Keratinocyte (primary cell): ENCODE measurements around the gene MPZL1.

Experiments
- EZH2 ChIP-seq: IDR thresholded peaks from one replicate; pipeline ENCODE4 v1.6.1; 2012; ENCODE audit warnings: inconsistent platforms, mild to moderate bottlenecking, low read length, moderate library complexity
- TF ChIP-seq, protein P1 (sequence below), 3 experiments: IDR thresholded peaks in 1 of 3; conservative IDR thresholded peaks in 1 of 3; optimal IDR thresholded peaks in 1 of 3; 2 replicates in 2 of 3; 3 replicates in 1 of 3; pipeline versions ENCODE3 to v1.5.1; 2011; ENCODE audit warnings: low read length in 3 of 3, mild to moderate bottlenecking in 3 of 3, moderate library complexity in 2 of 3, control low read depth in 1 of 3, inconsistent platforms in 1 of 3; ENCODE audit not compliant: insufficient read depth in 2 of 3; ENCODE audit errors: extremely low read depth in 1 of 3

DNA sequence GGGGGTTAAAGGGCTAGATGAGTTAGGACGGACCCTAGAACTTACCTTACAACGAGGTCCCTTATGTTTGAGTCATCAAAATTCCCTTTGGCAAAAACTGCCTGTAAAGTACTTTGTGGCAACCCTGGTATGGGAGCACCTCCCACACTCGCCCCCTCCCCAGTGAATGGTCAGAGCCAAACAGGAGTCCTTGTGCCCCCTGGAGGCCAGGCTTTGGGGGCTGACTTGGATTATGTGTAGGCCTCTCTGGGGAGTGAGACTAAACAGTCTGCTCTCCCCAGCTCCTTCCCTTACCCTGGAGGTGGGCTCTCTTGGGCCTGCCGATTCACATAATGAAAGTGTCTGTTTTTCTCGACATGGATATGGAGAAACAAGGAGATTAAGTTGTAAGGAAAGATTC is 110.9 kb downstream of the MPZL1 start:
- no peak for TF ChIP-seq EZH2
- TF ChIP-seq, protein P1, sequence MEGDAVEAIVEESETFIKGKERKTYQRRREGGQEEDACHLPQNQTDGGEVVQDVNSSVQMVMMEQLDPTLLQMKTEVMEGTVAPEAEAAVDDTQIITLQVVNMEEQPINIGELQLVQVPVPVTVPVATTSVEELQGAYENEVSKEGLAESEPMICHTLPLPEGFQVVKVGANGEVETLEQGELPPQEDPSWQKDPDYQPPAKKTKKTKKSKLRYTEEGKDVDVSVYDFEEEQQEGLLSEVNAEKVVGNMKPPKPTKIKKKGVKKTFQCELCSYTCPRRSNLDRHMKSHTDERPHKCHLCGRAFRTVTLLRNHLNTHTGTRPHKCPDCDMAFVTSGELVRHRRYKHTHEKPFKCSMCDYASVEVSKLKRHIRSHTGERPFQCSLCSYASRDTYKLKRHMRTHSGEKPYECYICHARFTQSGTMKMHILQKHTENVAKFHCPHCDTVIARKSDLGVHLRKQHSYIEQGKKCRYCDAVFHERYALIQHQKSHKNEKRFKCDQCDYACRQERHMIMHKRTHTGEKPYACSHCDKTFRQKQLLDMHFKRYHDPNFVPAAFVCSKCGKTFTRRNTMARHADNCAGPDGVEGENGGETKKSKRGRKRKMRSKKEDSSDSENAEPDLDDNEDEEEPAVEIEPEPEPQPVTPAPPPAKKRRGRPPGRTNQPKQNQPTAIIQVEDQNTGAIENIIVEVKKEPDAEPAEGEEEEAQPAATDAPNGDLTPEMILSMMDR (optimal IDR thresholded peaks at IDR 0.05 in 1 of 3, IDR thresholded peaks at IDR 0.05 in 1 of 3, conservative IDR thresholded peaks at IDR 0.05 in 1 of 3; ENCODE audit: extremely low read depth in 1 of 3, insufficient read depth in 2 of 3, low read length in 3 of 3) = no peak
